ENCODE results near the gene FXYD7.
"Not testable (repeated sequence)": the region's sequence is repeated elsewhere in the genome, so short reads cannot be mapped to it uniquely, and the experiment has no call there.

Gene FXYD7

GRCh38 chr19:35143231-35143715 is at the start of gene FXYD7:
TSS of gene FXYD7 (plus strand) at chr19:35143255. CDS start at chr19:35143334, 79 bp downstream.
- Histone ChIP-seq H3K36me3 (ENCODE audit: control insufficient read depth, insufficient read depth, low read length) (no peaks in the 10 kb centered on the region), H3K4me3 (ENCODE audit: low read depth, low read length) (peak within 1 kb of the TSS; percentile 78), H3K4me1 (ENCODE audit: control insufficient read depth, insufficient read depth, low read length) (peaks cover 36% of the 10 kb centered on the region), H3K9ac (ENCODE audit: low read length) (peak within 1 kb of the TSS; percentile 29), H3K9me3 (ENCODE audit: control insufficient read depth, insufficient read depth, low read depth, low read length) (no peaks in the 10 kb centered on the region), H3K27me3 (ENCODE audit: control insufficient read depth, insufficient read depth, low read length) (peaks cover 26% of the 10 kb centered on the region), H3K27ac (ENCODE audit: low read depth, low read length) (no peak within 1 kb of the TSS)

GRCh38 chr19:35093430-35093829 is 49.6 kb upstream of the FXYD7 start:
- Histone ChIP-seq H3K4me3 (ENCODE audit: low read depth, low read length) (no peak overlapping the region), H3K36me3 (ENCODE audit: control insufficient read depth, insufficient read depth, low read length) (no peaks in the 10 kb centered on the region), H3K27ac (ENCODE audit: low read depth, low read length) (no peak overlapping the region), H3K27me3 (ENCODE audit: control insufficient read depth, insufficient read depth, low read length) (no peaks in the 10 kb centered on the region), H3K9ac (ENCODE audit: low read length) (no peak overlapping the region), H3K4me1 (ENCODE audit: control insufficient read depth, insufficient read depth, low read length) (peaks cover 23% of the 10 kb centered on the region), H3K9me3 (ENCODE audit: control insufficient read depth, insufficient read depth, low read depth, low read length) (no peaks in the 10 kb centered on the region)

- Histone ChIP-seq H3K27ac (ENCODE audit: low read depth, low read length) (no peak overlapping the region), H3K36me3 (ENCODE audit: control insufficient read depth, insufficient read depth, low read length) (no peaks in the 10 kb centered on the region), H3K27me3 (ENCODE audit: control insufficient read depth, insufficient read depth, low read length) (no peaks in the 10 kb centered on the region), H3K4me3 (ENCODE audit: low read depth, low read length) (no peak overlapping the region), H3K4me1 (ENCODE audit: control insufficient read depth, insufficient read depth, low read length) (peaks cover 19% of the 10 kb centered on the region), H3K9me3 (ENCODE audit: control insufficient read depth, insufficient read depth, low read depth, low read length) (no peaks in the 10 kb centered on the region), H3K9ac (ENCODE audit: low read length) (no peak overlapping the region)
Observed at GRCh38 chr19:35093941-35094647, 49.0 kb upstream of the FXYD7 start.

- H3K27me3 ChIP-seq (ENCODE audit: control insufficient read depth, insufficient read depth, low read length): no peaks in the 10 kb centered on the region
- no peak overlapping the region for H3K9ac ChIP-seq (ENCODE audit: low read length)
- no peak overlapping the region for H3K4me3 ChIP-seq (ENCODE audit: low read depth, low read length)
- peaks cover 15% of the 10 kb centered on the region for H3K4me1 ChIP-seq (ENCODE audit: control insufficient read depth, insufficient read depth, low read length)
- no peaks in the 10 kb centered on the region for H3K36me3 ChIP-seq (ENCODE audit: control insufficient read depth, insufficient read depth, low read length)
- no peak overlapping the region for H3K27ac ChIP-seq (ENCODE audit: low read depth, low read length)
- H3K9me3 ChIP-seq (ENCODE audit: control insufficient read depth, insufficient read depth, low read depth, low read length): no peaks in the 10 kb centered on the region
Observed at GRCh38 chr19:35094656-35095055, 48.4 kb upstream of the FXYD7 start.

- no peak overlapping the region for H3K9ac ChIP-seq (ENCODE audit: low read length)
- H3K9me3 ChIP-seq (ENCODE audit: control insufficient read depth, insufficient read depth, low read depth, low read length): no peaks in the 10 kb centered on the region
Observed at GRCh38 chr19:35095667-35096368, 47.2 kb upstream of the FXYD7 start.

GRCh38 chr19:35098413-35099049 is 44.5 kb upstream of the FXYD7 start:
- H3K9ac ChIP-seq (ENCODE audit: low read length): no peak overlapping the region
- no peaks in the 10 kb centered on the region for H3K9me3 ChIP-seq (ENCODE audit: control insufficient read depth, insufficient read depth, low read depth, low read length)
- peaks cover 5% of the 10 kb centered on the region; the same call in 1 of the 2 replicates for H3K4me1 ChIP-seq (ENCODE audit: control insufficient read depth, insufficient read depth, low read length)
- no peak overlapping the region for H3K27ac ChIP-seq (ENCODE audit: low read depth, low read length)
- no peak overlapping the region for H3K4me3 ChIP-seq (ENCODE audit: low read depth, low read length)
- no peaks in the 10 kb centered on the region for H3K36me3 ChIP-seq (ENCODE audit: control insufficient read depth, insufficient read depth, low read length)
- H3K27me3 ChIP-seq (ENCODE audit: control insufficient read depth, insufficient read depth, low read length): no peaks in the 10 kb centered on the region

More at GRCh38 chr19:35095667-35096368, 47.2 kb upstream of the FXYD7 start:
- Histone ChIP-seq H3K4me1 (ENCODE audit: control insufficient read depth, insufficient read depth, low read length) (peaks cover 8% of the 10 kb centered on the region), H3K27me3 (ENCODE audit: control insufficient read depth, insufficient read depth, low read length) (no peaks in the 10 kb centered on the region), H3K36me3 (ENCODE audit: control insufficient read depth, insufficient read depth, low read length) (no peaks in the 10 kb centered on the region), H3K27ac (ENCODE audit: low read depth, low read length) (no peak overlapping the region), H3K4me3 (ENCODE audit: low read depth, low read length) (no peak overlapping the region)

GRCh38 chr19:35099155-35099896 is 43.7 kb upstream of the FXYD7 start:
- peaks cover 5% of the 10 kb centered on the region; the same call in 1 of the 2 replicates for H3K4me1 ChIP-seq (ENCODE audit: control insufficient read depth, insufficient read depth, low read length)
- no peaks in the 10 kb centered on the region for H3K36me3 ChIP-seq (ENCODE audit: control insufficient read depth, insufficient read depth, low read length)
- H3K27ac ChIP-seq (ENCODE audit: low read depth, low read length): no peak overlapping the region
- no peak overlapping the region for H3K4me3 ChIP-seq (ENCODE audit: low read depth, low read length)
- no peaks in the 10 kb centered on the region for H3K9me3 ChIP-seq (ENCODE audit: control insufficient read depth, insufficient read depth, low read depth, low read length)
- H3K9ac ChIP-seq (ENCODE audit: low read length): no peak overlapping the region
- H3K27me3 ChIP-seq (ENCODE audit: control insufficient read depth, insufficient read depth, low read length): no peaks in the 10 kb centered on the region

GRCh38 chr19:35099897-35100275 is 43.2 kb upstream of the FXYD7 start:
- H3K9ac ChIP-seq (ENCODE audit: low read length): no peak overlapping the region
- no peaks in the 10 kb centered on the region for H3K36me3 ChIP-seq (ENCODE audit: control insufficient read depth, insufficient read depth, low read length)
- peaks cover 5% of the 10 kb centered on the region; the same call in 1 of the 2 replicates for H3K4me1 ChIP-seq (ENCODE audit: control insufficient read depth, insufficient read depth, low read length)
- no peak overlapping the region for H3K4me3 ChIP-seq (ENCODE audit: low read depth, low read length)
- no peak overlapping the region for H3K27ac ChIP-seq (ENCODE audit: low read depth, low read length)
- H3K27me3 ChIP-seq (ENCODE audit: control insufficient read depth, insufficient read depth, low read length): no peaks in the 10 kb centered on the region
- no peaks in the 10 kb centered on the region for H3K9me3 ChIP-seq (ENCODE audit: control insufficient read depth, insufficient read depth, low read depth, low read length)

GRCh38 chr19:35100588-35101533 is 42.2 kb upstream of the FXYD7 start:
- Histone ChIP-seq H3K27ac (ENCODE audit: low read depth, low read length) (no peak overlapping the region), H3K9ac (ENCODE audit: low read length) (no peak overlapping the region), H3K27me3 (ENCODE audit: control insufficient read depth, insufficient read depth, low read length) (no peaks in the 10 kb centered on the region), H3K36me3 (ENCODE audit: control insufficient read depth, insufficient read depth, low read length) (no peaks in the 10 kb centered on the region), H3K4me3 (ENCODE audit: low read depth, low read length) (no peak overlapping the region), H3K4me1 (ENCODE audit: control insufficient read depth, insufficient read depth, low read length) (peaks cover 4% of the 10 kb centered on the region; the same call in 1 of the 2 replicates), H3K9me3 (ENCODE audit: control insufficient read depth, insufficient read depth, low read depth, low read length) (peaks cover 6% of the 10 kb centered on the region; the same call in 1 of the 2 replicates)

- H3K9ac ChIP-seq (ENCODE audit: low read length); H3K36me3 ChIP-seq (ENCODE audit: control insufficient read depth, insufficient read depth, low read length); H3K4me1 ChIP-seq (ENCODE audit: control insufficient read depth, insufficient read depth, low read length); H3K4me3 ChIP-seq (ENCODE audit: low read depth, low read length); H3K27me3 ChIP-seq (ENCODE audit: control insufficient read depth, insufficient read depth, low read length); H3K9me3 ChIP-seq (ENCODE audit: control insufficient read depth, insufficient read depth, low read depth, low read length); H3K27ac ChIP-seq (ENCODE audit: low read depth, low read length): not testable (repeated sequence)
Observed at GRCh38 chr19:35101949-35102348, 41.1 kb upstream of the FXYD7 start.

Measured in HUES6 (cell line).